GM18861 (cell line): Measurements from ENCODE around the gene CACNA1C.

Source experiments
- ATAC-seq: cut with Tn5 transposase; IDR thresholded peaks from one replicate; pipeline ENCODE4 v1.9.1; 2021; ENCODE audit not compliant: unreplicated experiment

The CACNA1C gene

DNA sequence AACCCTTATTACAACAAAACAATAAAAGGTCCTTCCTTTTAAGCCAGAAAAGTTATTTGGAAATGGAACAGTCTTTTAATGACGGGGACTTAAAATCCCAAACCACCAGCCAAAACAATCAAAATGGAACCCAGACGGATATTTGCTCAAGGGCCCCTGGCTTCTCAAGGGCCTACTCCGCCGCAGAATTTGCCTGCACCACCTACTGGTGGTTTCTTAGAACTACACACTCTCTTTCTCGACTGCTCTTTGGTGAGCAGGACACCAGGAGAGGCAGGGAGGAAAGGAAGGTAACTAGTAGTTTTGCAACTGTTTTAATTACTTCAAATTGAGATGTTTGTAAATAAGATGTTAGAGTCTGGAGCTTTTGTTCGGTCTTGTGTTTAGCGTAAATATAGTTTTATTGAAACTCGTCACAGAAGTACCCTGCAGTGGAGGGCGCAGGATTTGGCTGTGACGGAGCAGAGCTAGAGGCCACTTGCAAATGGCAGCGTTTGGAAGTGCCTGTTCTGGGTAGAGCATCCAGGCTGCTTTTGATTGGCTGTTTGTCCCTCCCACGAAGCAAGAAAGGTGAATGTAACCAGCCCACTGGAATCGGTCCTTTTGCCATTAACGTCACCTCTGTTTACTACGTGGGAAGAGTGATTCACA is 238.5 kb downstream of the CACNA1C start:
- ATAC-seq: no peak

- ATAC-seq: no peak
Measured at GRCh38 chr12:2291947-2292346, 239.2 kb downstream of the CACNA1C start.

- ATAC-seq: no peak
Measured at GRCh38 chr12:2292560-2292959, 239.8 kb downstream of the CACNA1C start.

- ATAC-seq: no peak
Measured at GRCh38 chr12:2294651-2295475, 242.1 kb downstream of the CACNA1C start.

- no peak for ATAC-seq
Measured at GRCh38 chr12:2295941-2296461, 243.2 kb downstream of the CACNA1C start.

DNA sequence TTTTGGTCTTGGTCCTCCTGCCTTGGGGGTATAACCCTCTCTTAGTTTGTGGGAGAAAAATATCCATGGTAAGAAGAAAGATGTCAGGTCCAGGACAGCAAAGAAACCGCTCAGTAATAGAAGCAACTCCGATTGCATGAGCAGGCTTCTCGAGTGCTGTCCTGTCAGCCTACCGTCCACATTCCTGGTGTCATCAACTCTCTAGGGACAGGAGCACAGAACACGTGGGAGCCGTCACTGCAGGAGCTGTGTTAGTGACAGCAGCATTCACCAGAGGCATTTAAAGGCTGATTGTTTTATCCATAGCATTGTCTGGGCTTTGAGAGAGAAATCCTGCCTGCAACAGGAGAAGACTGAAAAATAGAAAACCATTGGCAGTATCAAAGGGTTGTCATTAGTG is 244.2 kb downstream of the CACNA1C start:
- no peak for ATAC-seq

- no peak for ATAC-seq
Measured at GRCh38 chr12:2297658-2298057, 244.9 kb downstream of the CACNA1C start.

DNA sequence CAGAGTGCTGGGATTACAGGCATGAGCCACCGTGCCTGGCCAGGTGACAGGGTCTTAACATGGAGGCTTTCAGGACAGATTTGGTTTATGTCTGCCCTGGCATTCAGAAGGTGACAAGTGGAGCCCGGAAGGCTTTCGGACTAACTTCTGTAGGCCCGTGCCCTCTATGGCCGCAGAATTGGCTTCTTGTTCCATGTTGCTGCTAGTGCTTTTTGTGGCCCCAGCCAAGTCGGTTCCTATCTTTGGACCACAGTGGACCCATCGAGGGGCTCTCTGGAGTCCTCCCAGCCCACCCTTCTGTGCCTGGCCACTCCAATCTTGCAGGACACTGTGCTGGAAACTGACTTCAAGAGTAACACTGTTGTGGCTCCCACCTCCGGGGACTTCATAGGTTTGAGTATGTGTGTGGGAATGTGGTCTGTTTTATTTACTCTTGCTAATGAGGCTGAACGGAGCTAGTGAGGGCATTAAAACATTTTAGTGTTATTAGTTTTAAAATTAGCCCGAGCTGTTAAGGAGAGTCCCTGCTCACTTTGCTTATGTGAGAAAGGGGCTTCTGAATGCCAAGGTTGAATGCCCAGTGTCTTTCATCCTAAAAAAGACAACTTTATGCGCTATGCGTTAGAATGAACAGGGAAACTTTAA is 245.9 kb downstream of the CACNA1C start:
- ATAC-seq: no peak

- no peak for ATAC-seq
Measured at GRCh38 chr12:2299206-2299605, 246.4 kb downstream of the CACNA1C start.

- no peak for ATAC-seq
Measured at GRCh38 chr12:2300168-2300567, 247.4 kb downstream of the CACNA1C start.

DNA sequence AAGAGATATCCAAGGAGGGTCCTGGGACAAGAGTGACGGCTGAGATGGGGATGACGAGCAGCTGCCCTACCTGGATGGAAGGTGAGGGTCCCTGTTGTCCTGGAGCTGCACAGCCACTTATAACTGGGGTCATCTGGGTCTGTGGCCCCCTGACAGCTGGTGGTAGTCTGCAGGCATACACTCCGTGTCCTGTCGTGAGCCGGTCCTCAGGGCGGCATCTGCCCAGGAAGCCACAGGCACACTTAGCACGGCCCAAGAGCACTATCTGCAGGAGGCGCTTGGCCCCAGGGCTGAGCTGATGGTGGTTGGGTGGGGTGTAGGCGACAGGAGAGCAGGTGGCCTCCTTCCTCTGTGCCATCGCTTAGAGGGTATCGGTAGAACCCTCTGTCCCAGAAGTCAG is 248.1 kb downstream of the CACNA1C start:
- ATAC-seq: no peak

- ATAC-seq: no peak
Measured at GRCh38 chr12:2301531-2302461, 249.0 kb downstream of the CACNA1C start.

DNA sequence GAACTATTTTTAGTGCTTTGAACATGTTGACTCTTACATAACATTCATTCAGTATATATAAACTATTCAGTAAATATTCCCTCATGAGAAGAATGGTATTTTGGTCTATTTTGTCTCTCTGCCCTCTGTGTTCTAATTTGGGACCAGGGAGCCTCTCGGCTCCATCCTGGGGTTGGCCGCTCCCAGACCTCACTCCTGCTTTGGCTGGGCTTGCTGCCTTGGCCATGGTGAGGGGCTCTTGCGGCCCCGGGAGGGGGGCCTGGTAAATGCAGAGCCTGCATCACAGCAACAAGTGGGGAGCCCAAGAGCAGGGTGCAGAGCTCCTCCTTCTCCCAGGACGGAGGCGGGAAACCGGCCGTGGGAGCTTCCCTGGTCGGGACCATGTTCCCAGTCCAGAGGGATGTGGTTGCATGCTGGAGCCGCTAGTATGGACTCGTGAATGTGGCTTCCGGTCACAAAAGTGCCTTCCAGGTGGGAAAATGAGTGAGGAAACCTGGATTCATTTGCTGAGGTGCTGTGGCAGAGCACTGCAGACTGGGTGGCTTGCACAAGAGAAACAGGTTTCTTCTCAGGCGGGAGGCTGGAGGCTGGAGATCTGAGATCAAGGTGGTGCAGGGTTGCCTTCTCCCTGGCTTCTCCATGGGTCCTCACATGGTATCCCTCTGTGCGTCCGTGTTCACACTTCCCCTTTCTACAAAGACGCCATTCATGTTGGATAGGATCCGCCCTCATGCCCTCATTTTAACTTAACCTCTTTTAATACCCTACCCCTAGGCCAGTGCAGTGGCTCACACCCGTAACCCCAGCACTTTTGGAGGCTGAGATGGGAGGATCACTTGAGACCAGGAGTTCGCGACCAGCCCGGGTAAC is 250.2 kb downstream of the CACNA1C start:
- no peak for ATAC-seq

DNA sequence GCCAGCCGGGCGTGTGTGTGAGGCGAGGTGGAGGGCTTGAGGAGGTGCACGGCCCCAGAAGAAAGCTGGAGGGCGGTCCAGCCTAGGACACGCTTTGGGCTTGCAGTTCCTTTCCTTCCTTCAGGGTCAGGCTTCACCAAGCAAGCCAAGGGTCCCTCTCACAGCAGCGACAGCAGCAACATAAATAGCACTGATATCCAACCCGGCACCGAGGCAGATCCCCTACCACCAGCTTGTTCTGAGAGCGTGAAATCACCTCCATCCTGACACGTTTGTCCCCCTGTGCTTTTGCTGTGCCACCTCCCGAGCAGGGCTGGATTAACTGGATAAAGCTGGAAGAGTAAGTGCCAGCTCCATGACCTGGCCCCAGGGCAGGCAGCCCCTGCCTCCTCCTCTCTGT is 251.4 kb downstream of the CACNA1C start:
- no peak for ATAC-seq

- ATAC-seq: no peak
Measured at GRCh38 chr12:2306012-2306411, 253.2 kb downstream of the CACNA1C start.

DNA sequence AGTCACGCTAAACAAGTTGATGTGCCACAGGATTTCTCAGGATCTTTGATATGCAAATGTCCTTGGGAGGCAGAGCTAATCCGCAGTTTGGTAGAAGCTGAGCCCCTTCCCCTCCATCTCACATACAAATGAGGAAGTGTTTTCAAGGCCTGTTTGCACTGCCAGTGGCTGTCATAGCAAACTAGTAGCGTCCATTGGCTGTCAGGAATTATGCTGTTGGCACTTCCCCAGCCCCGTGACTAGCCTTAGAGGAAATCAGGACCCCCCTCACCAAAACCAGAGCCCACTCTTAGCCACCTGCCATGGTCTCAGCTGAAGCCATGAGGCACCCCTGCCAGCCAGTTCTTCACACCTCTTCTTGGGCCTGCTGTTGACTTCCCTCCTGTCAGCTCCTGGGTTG is 253.9 kb downstream of the CACNA1C start:
- ATAC-seq: no peak

GRCh38 chr12:2307550-2307949 is 254.8 kb downstream of the CACNA1C start:
- ATAC-seq: no peak

GRCh38 chr12:2309647-2310046 is 256.9 kb downstream of the CACNA1C start:
- ATAC-seq: no peak

DNA sequence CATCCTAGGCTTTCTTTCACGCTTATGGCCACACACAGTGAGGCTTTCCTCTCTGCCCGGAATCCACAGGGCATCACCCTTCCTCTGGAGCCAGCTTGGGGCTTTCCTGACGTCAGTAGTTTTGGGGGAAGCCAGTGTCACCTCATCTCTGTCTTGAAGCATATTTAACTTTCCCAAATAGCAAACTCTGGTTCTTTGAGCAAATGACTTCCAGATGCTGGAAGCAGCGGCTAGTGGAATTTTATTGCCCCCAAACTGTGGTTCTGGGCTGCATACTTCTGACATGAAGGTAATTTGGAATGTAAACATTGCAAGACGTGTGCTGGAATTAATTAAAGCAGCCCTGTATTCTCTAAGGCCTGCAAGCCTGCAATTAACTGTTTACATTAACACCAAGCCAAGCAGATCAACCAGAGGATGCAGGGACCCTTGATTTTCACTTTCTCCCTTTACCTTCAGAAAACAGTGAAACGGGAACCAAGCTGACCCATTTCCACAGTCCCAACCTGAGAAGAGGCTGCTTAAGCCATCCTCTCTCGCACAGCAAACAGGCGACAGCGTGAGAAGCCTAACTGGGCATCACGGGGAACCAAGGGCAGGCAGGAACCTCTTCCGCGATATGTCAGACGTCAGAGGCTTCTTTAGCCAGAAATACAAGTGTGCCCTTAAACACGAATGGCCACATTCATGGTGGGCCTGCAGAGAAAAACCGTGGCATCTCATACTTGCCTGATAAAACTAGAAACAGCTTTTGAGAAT is 258.4 kb downstream of the CACNA1C start:
- no peak for ATAC-seq
